Measurements from ENCODE around the gene CCDC137.
A peak's percentile ranks its signal among the peaks of the same experiment; 100 is the strongest.

CCDC137 gene

DNA sequence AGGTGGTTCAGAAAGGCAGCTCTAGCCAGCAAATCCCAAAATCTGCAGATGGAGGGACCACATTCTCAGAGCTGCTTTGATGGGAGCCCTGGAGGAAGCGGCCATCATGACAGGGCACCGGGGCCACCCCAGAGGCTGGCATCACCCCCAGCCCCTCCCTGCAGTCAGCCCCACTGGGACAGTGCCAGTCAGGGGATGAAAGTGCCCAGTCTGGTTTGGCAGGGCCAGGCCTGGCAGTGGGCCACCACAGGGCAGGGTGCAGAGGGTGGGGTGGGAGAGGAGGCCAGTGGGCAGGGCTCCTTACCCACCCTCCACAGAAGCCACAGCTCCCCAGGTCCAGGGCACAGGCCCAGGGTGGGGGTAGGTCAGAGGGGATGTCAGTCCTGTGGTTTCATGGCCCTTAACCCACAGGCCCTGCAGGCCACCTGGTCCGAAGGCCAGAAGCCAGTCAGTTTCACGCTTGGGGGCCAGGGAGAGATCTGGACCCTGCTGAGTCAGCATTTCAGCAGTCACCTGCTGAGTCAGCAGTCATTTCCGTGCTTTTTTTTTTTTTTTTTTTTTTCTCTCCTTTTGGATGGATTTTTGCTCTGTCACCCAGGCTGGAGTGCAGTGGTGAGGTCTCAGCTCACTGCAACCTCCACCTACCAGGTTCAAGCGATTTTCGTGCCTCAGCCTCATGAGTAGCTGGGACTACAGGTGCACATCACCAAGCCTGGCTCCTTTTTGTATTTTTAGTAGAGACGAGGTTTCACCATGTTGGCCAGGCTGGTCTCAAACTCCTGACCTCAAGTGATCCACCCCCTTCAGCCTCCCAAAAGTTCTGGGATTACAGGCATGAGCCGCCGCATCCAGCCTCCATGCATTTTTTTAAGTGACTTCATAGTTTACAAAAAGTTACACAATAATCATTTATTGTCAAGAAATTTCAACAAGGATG is 55.9 kb downstream of the CCDC137 start:
- peak overlapping the region; percentile 90 for H3K27ac ChIP-seq
- TF ChIP-seq, protein P1, sequence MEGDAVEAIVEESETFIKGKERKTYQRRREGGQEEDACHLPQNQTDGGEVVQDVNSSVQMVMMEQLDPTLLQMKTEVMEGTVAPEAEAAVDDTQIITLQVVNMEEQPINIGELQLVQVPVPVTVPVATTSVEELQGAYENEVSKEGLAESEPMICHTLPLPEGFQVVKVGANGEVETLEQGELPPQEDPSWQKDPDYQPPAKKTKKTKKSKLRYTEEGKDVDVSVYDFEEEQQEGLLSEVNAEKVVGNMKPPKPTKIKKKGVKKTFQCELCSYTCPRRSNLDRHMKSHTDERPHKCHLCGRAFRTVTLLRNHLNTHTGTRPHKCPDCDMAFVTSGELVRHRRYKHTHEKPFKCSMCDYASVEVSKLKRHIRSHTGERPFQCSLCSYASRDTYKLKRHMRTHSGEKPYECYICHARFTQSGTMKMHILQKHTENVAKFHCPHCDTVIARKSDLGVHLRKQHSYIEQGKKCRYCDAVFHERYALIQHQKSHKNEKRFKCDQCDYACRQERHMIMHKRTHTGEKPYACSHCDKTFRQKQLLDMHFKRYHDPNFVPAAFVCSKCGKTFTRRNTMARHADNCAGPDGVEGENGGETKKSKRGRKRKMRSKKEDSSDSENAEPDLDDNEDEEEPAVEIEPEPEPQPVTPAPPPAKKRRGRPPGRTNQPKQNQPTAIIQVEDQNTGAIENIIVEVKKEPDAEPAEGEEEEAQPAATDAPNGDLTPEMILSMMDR (conservative IDR thresholded peaks at IDR 0.05) = no peak

Measured in VCaP (cell line).